GM18858 (cell line): ENCODE measurements around the gene FBXO42.
A peak's percentile ranks its signal among the peaks of the same experiment; 100 is the strongest.

Source experiments
- ATAC-seq: cut with Tn5 transposase; IDR thresholded peaks from one replicate; pipeline ENCODE4 v1.9.1; 2021; ENCODE audit not compliant: unreplicated experiment

The FBXO42 gene

GRCh38 chr1:16244650-16245285, 107.5 kb downstream of the FBXO42 start:
- ATAC-seq = no peak

- no peak for ATAC-seq
These were observed 108.2 kb downstream of the FBXO42 start for GRCh38 chr1:16243936-16244649.

GRCh38 chr1:16243215-16243610, 109.1 kb downstream of the FBXO42 start:
- ATAC-seq = no peak

- ATAC-seq = no peak
These were observed 109.6 kb downstream of the FBXO42 start for GRCh38 chr1:16242556-16243214.

- ATAC-seq = no peak
These were observed 111.0 kb downstream of the FBXO42 start for GRCh38 chr1:16241221-16241708.

GRCh38 chr1:16239972-16240491, 112.2 kb downstream of the FBXO42 start:
- ATAC-seq = no peak

- ATAC-seq = no peak
These were observed 114.9 kb downstream of the FBXO42 start for GRCh38 chr1:16237343-16237830.

- peak; percentile 66 for ATAC-seq
These were observed 115.6 kb downstream of the FBXO42 start, which contains the start of gene CPLANE2 for GRCh38 chr1:16236511-16237342. TSS of gene CPLANE2 (minus strand) at chr1:16237183. CDS start at chr1:16236742, 441 bp downstream.

GRCh38 chr1:16235944-16236510, 116.3 kb downstream of the FBXO42 start:
- peak; percentile 25 for ATAC-seq

- ATAC-seq = no peak
These were observed 116.9 kb downstream of the FBXO42 start for GRCh38 chr1:16235347-16235746.

GRCh38 chr1:16233431-16233830, 118.8 kb downstream of the FBXO42 start:
- ATAC-seq = no peak

- no peak for ATAC-seq
These were observed 120.0 kb downstream of the FBXO42 start for GRCh38 chr1:16232316-16232710.

GRCh38 chr1:16231331-16232315, 120.7 kb downstream of the FBXO42 start:
- no peak for ATAC-seq

GRCh38 chr1:16230744-16231143, 121.5 kb downstream of the FBXO42 start:
- no peak for ATAC-seq

- no peak for ATAC-seq
These were observed 122.1 kb downstream of the FBXO42 start for GRCh38 chr1:16229976-16230740.

GRCh38 chr1:16226490-16227179, 125.6 kb downstream of the FBXO42 start:
- no peak for ATAC-seq

GRCh38 chr1:16226129-16226489, 126.2 kb downstream of the FBXO42 start:
- ATAC-seq = no peak

GRCh38 chr1:16224472-16224871, 127.8 kb downstream of the FBXO42 start:
- no peak for ATAC-seq
